HG03066 (cell line): ENCODE measurements around the gene MAPKAPK2.
A peak's percentile ranks its signal among the peaks of the same experiment; 100 is the strongest.

Experiments used
- ATAC-seq: cut with Tn5 transposase; IDR thresholded peaks from one replicate; pipeline ENCODE4 v1.9.1; 2021; ENCODE audit warnings: low read depth; ENCODE audit not compliant: unreplicated experiment

The MAPKAPK2 gene

GRCh38 chr1:206658981-206659273, 25.8 kb upstream of the MAPKAPK2 start:
- no peak for ATAC-seq

- ATAC-seq, result no peak
Measured at GRCh38 chr1:206660136-206660535, 24.6 kb upstream of the MAPKAPK2 start.

GRCh38 chr1:206661161-206661820, 23.4 kb upstream of the MAPKAPK2 start:
- ATAC-seq, result no peak

GRCh38 chr1:206662396-206663092, 22.2 kb upstream of the MAPKAPK2 start:
- no peak for ATAC-seq

- ATAC-seq, result no peak
Measured at GRCh38 chr1:206663362-206663761, 21.3 kb upstream of the MAPKAPK2 start.

- peak; percentile 73 for ATAC-seq
Measured at GRCh38 chr1:206663832-206664652, 20.7 kb upstream of the MAPKAPK2 start.

- ATAC-seq, result no peak
Measured at GRCh38 chr1:206664740-206665139, 20.0 kb upstream of the MAPKAPK2 start.

- ATAC-seq, result no peak
Measured at GRCh38 chr1:206666031-206666561, 18.6 kb upstream of the MAPKAPK2 start.

- no peak for ATAC-seq
Measured at GRCh38 chr1:206666954-206667665, 17.6 kb upstream of the MAPKAPK2 start.

- no peak for ATAC-seq
Measured at GRCh38 chr1:206668351-206668750, 16.4 kb upstream of the MAPKAPK2 start.

GRCh38 chr1:206668874-206669410, 15.8 kb upstream of the MAPKAPK2 start:
- ATAC-seq, result no peak

GRCh38 chr1:206672011-206672688, 12.6 kb upstream of the MAPKAPK2 start:
- ATAC-seq, result no peak

GRCh38 chr1:206672844-206673758, 11.6 kb upstream of the MAPKAPK2 start:
- no peak for ATAC-seq

- no peak for ATAC-seq
Measured at GRCh38 chr1:206674236-206674635, 10.5 kb upstream of the MAPKAPK2 start.

GRCh38 chr1:206674745-206675175, 9.9 kb upstream of the MAPKAPK2 start:
- ATAC-seq, result no peak

GRCh38 chr1:206676499-206676898, 8.2 kb upstream of the MAPKAPK2 start:
- ATAC-seq, result no peak

GRCh38 chr1:206678490-206678889, 6.2 kb upstream of the MAPKAPK2 start:
- no peak for ATAC-seq

- ATAC-seq, result peak; percentile 75
Measured at GRCh38 chr1:206679738-206680211, 4.9 kb upstream of the MAPKAPK2 start.

GRCh38 chr1:206680279-206680678, 4.4 kb upstream of the MAPKAPK2 start:
- ATAC-seq, result no peak
